HCT116 (cell line): ENCODE data around the gene SH3BGRL3. TPM values are rescaled to one million over a fixed set of nuclear protein-coding genes. Genes with fewer than 3 reads are reported as not detected.
"Not testable (repeated sequence)": the region's sequence is repeated elsewhere in the genome, so short reads cannot be mapped to it uniquely, and the experiment has no call there.

Experiments
- ATAC-seq: fragments of 200-7000 bp; cut with Tn5 transposase; 2 replicates; pipeline ENCODE4 v1.9.1; 2020; ENCODE audit warnings: mild to moderate bottlenecking, moderate library complexity
- BruUV-seq: library from RNA; stranded (reverse); fragments of 400-500 nt; replicated peaks from 2 replicates; lab custom pipeline; 2021; lab: Mats Ljungman, UMichigan
- CTCF ChIA-PET: fragments of 300-600 bp; sonication (Branson Sonifier 250); formaldehyde crosslinking; loops from one replicate; lab custom pipeline; 2021; ENCODE audit warnings: antibody characterized with exemption; lab: Charles Lee
- POLR2A ChIA-PET: fragments of 300-600, 350-600 bp; sonication (Branson Sonifier 250); formaldehyde crosslinking; loops from one replicate; lab custom pipeline; 2021; ENCODE audit warnings: antibody characterized with exemption; lab: Charles Lee
- RAD21 ChIA-PET, 2 experiments: fragments of 300-600 bp; sonication (Branson Sonifier 250); formaldehyde crosslinking; loops; one replicate each; lab custom pipeline; 2023; ENCODE audit warnings: low total read pairs in 2 of 2; ENCODE audit not compliant: uncharacterized antibody in 2 of 2, unreplicated experiment in 2 of 2, low non-redundant PET in 1 of 2; lab: Charles Lee
- DNase-seq: peaks from one replicate; pipeline ENCODE4 v3.0.0-alpha.2; 2010; ENCODE audit warnings: low read depth, low spot score
- H2AFZ ChIP-seq: fragments of 200-600 bp; shearing (Covaris generic), sonication (generic); 2 replicates; pipeline ENCODE4 v1.6.1; 2017; ENCODE audit warnings: low read depth, mixed run types, mixed read lengths, antibody characterized with exemption, low read length; ENCODE audit not compliant: poor library complexity, severe bottlenecking
- H3K27ac ChIP-seq: 2 replicates; pipeline ENCODE4 v1.5.1; 2012; ENCODE audit warnings: low read depth, low read length
- H3K27me3 ChIP-seq: fragments of 200-600 bp; sonication (generic); 2 replicates; pipeline ENCODE4 v1.6.1; 2016; ENCODE audit warnings: mixed run types, low read length, mixed read lengths; ENCODE audit not compliant: insufficient read depth
- H3K36me3 ChIP-seq, 2 experiments: fragments of 200-500 bp in 1 of 2; fragments of 200-600 bp in 1 of 2; sonication (Bioruptor generic) in 1 of 2; sonication (generic) in 1 of 2; 2 replicates each; pipeline versions ENCODE4 v1.5.1 to v1.6.1; 2014 to 2016; ENCODE audit warnings: low read length in 2 of 2, inconsistent platforms in 1 of 2, mixed read lengths in 1 of 2, mixed run types in 1 of 2; ENCODE audit not compliant: insufficient read depth in 2 of 2, control insufficient read depth in 1 of 2
- H3K4me1 ChIP-seq, 2 experiments: fragments of 200-600 bp in 1 of 2; sonication (generic) in 1 of 2; 2 replicates each; pipeline versions ENCODE4 v1.5.1 to v1.6.1; 2012 to 2017; ENCODE audit warnings: low read length in 2 of 2, inconsistent platforms in 1 of 2, mild to moderate bottlenecking in 1 of 2, mixed read lengths in 1 of 2, mixed run types in 1 of 2, moderate library complexity in 1 of 2; ENCODE audit not compliant: insufficient read depth in 2 of 2, control insufficient read depth in 1 of 2
- H3K4me2 ChIP-seq: fragments of 200-600 bp; sonication (generic); 2 replicates; pipeline ENCODE4 v1.6.1; 2017; ENCODE audit warnings: mixed run types, low read length, mixed read lengths
- H3K4me3 ChIP-seq, 2 experiments: fragments of 200-600 bp in 1 of 2; sonication (generic) in 1 of 2; replicated peaks in 1 of 2; 2 replicates each; pipeline ENCODE4 v1.5.1; 2011 to 2016; ENCODE audit warnings: low read length in 2 of 2, control low read depth in 1 of 2, low read depth in 1 of 2, mild to moderate bottlenecking in 1 of 2, mixed read lengths in 1 of 2, mixed run types in 1 of 2
- H3K79me2 ChIP-seq: fragments of 200-600 bp; sonication (generic); 2 replicates; pipeline ENCODE4 v1.6.1; 2017; ENCODE audit warnings: mild to moderate bottlenecking, mixed run types, low read length, moderate library complexity, mixed read lengths; ENCODE audit not compliant: insufficient read depth
- H3K9ac ChIP-seq: fragments of 200-600 bp; sonication (generic); 2 replicates; pipeline ENCODE4 v1.6.1; 2016; ENCODE audit warnings: low read length, mixed read lengths
- H3K9me2 ChIP-seq: fragments of 200-600 bp; sonication (generic), shearing (Covaris generic); 2 replicates; pipeline ENCODE4 v1.6.1; 2017; ENCODE audit warnings: mixed run types, mild to moderate bottlenecking, moderate library complexity; ENCODE audit not compliant: insufficient read depth
- H3K9me3 ChIP-seq, 2 experiments: fragments of 200-500 bp in 1 of 2; fragments of 200-600 bp in 1 of 2; sonication (Bioruptor generic) in 1 of 2; sonication (generic) in 1 of 2; 2 replicates each; pipeline ENCODE4 v1.6.1; 2014 to 2017; ENCODE audit warnings: low read length in 2 of 2, mixed read lengths in 2 of 2, inconsistent platforms in 1 of 2, low read depth in 1 of 2, mild to moderate bottlenecking in 1 of 2, mixed run types in 1 of 2, moderate library complexity in 1 of 2; ENCODE audit not compliant: control insufficient read depth in 1 of 2, insufficient read depth in 1 of 2
- H4K20me1 ChIP-seq: fragments of 200-600 bp; sonication (generic), shearing (Covaris generic); 2 replicates; pipeline ENCODE4 v1.6.1; 2017; ENCODE audit warnings: mixed run types, mild to moderate bottlenecking, moderate library complexity; ENCODE audit not compliant: insufficient read depth
- CBX3 ChIP-seq: IDR thresholded peaks from 2 replicates; pipeline ENCODE4 v1.6.1; 2012; ENCODE audit warnings: low read depth
- CEBPB ChIP-seq: IDR thresholded peaks from 2 replicates; pipeline ENCODE4 v1.6.1; 2012; ENCODE audit warnings: low read depth
- ELF1 ChIP-seq: IDR thresholded peaks from 2 replicates; pipeline ENCODE4 v1.6.1; 2012; ENCODE audit warnings: low read depth, borderline replicate concordance
- EZH2 ChIP-seq: fragments of 200-600 bp; sonication (generic); IDR thresholded peaks from 2 replicates; pipeline ENCODE4 v1.6.1; 2017; ENCODE audit warnings: antibody characterized with exemption, mixed run types
- FOSL1 ChIP-seq: IDR thresholded peaks from 2 replicates; pipeline ENCODE4 v1.6.1; 2012; ENCODE audit warnings: low read depth
- RAD21 ChIP-seq: IDR thresholded peaks from 2 replicates; pipeline ENCODE4 v1.6.1; 2012; ENCODE audit warnings: low read depth, mild to moderate bottlenecking
- SIN3A ChIP-seq: IDR thresholded peaks from 2 replicates; pipeline ENCODE4 v1.6.1; 2012; ENCODE audit warnings: low read depth
- TCF7L2 ChIP-seq: IDR thresholded peaks from 2 replicates; pipeline ENCODE4 v1.7.0; 2011; ENCODE audit warnings: borderline replicate concordance, inconsistent platforms; ENCODE audit not compliant: insufficient read depth, insufficient read length; ENCODE audit errors: extremely low read depth
- ZFX ChIP-seq: fragments of 450-650 bp; IDR thresholded peaks from 2 replicates; pipeline ENCODE4 v1.6.1; 2017
- ZNF274 ChIP-seq: fragments of 200-500 bp; sonication (Bioruptor generic); IDR thresholded peaks from 2 replicates; pipeline ENCODE4 v1.6.1; 2014; ENCODE audit warnings: mild to moderate bottlenecking, low read depth, low read length, inconsistent platforms
- intact Hi-C: fragments of 100-400 bp; cut with micrococcal nuclease; formaldehyde crosslinking; loops from 2 replicates; pipeline ENCODE4 v1.10.0; 2022
- total RNA-seq: library from RNA; stranded (reverse); gene quantifications from one replicate; pipeline ENCODE4 v1.2.1, GENCODE V29; 2021; ENCODE audit not compliant: unreplicated experiment
- TF ChIP-seq, protein P1 (sequence below): IDR thresholded peaks from 2 replicates; pipeline ENCODE4 v1.6.1; 2012
- TF ChIP-seq, protein P2 (sequence below), 3 experiments: fragments of 200-600 bp in 1 of 3; sonication (generic) in 1 of 3; IDR thresholded peaks in 2 of 3; conservative IDR thresholded peaks in 1 of 3; 2 replicates each; pipeline ENCODE4 v1.5.1; 2012 to 2017; ENCODE audit warnings: low read depth in 2 of 3, low read length in 2 of 3, antibody characterized with exemption in 1 of 3, borderline replicate concordance in 1 of 3, control low read depth in 1 of 3, mild to moderate bottlenecking in 1 of 3, mixed read lengths in 1 of 3, mixed run types in 1 of 3, moderate library complexity in 1 of 3; ENCODE audit not compliant: insufficient read depth in 1 of 3
- TF ChIP-seq, protein P3 (sequence below): IDR thresholded peaks from 2 replicates; pipeline ENCODE4 v1.6.1; 2012
- TF ChIP-seq, protein P4 (sequence below): IDR thresholded peaks from 2 replicates; pipeline ENCODE4 v1.6.1; 2011; ENCODE audit warnings: mild to moderate bottlenecking, low read length, moderate library complexity; ENCODE audit not compliant: insufficient replicate concordance; ENCODE audit errors: extremely low read depth

SH3BGRL3 gene
- total RNA-seq, 1 experiment from 2014 or later: 112 TPM

DNA sequence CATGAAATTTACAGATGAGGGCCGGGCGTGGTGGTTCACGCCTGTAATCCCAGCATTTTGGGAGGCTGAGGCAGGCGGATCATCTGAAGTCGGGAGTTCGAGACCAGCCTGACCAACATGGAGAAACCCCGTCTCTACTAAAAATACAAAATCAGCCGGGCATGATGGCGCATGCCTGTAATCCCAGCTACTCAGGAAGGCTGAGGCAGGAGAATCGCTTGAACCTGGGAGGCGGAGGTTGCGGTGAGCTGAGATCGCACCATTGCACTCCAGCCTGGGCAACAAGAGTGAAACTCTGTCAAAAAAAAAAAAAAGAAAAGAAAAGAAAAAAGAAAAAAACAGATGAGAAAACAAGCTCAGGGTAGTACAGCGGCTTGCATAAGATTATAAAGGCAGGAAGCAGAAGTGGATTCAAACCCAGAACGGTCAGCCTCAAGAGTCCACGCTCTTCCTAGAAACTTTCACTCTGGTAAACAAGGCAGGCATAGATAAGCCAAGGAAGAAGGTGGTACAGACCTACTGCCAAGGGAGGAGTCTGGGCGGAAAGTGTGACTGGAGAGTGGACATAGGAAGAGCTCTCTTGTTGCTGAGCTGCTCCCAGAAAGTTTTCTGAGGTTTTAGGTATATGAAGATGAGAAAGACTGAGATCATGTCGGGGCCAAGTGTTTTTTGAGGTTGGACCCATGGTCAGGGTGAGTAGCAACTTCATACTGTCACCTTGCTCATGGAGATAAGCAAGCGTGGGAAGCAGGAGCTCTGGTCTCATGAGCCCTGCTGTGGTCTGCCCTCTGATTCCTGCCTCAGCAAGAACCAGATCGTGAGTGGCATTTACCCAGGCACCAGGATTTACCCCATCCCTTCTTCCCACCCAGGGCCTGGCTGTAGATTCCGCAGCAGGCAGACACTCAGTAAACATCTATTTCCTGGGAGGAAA, 28.3 kb downstream of the SH3BGRL3 start:
- H2AFZ ChIP-seq: not testable (repeated sequence)

DNA sequence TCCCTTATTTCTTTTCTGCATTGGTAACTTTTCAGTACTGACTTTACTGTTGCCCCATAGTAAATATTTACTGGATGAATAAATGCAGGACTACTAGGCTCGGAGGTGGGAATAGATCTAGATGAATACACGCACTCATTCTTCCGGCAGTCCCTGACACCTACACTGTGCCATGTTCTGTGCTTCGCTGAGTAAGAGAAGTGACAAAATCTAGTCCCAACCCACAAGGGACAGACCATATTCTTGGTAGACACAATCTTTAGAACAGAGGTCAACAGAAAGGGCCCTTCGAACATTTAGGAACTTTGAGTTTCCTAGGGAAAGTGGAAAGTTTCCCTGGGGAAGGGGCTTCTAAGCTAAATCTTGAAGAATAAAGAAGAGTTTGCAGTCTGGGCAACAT, 34.6 kb downstream of the SH3BGRL3 start:
- no peak for ATAC-seq
- no peak for DNase-seq
- Histone ChIP-seq H3K9ac (no peak overlapping the region), H3K9me2 (no peaks in the 10 kb centered on the region), H3K27me3 (no peaks in the 10 kb centered on the region; the same call in 1 of the 2 replicates), H4K20me1 (no peaks in the 10 kb centered on the region), H3K4me3 (no peak overlapping the region), H3K27ac (no peak overlapping the region), H3K36me3 (no peaks in the 10 kb centered on the region), H3K79me2 (no peaks in the 10 kb centered on the region), H3K9me3 (no peaks in the 10 kb centered on the region), H3K4me2 (no peak overlapping the region), H3K4me1 (peaks cover 3 to 11% of the 10 kb centered on the region in 2 experiments; a peak in 3 of 4 replicates), H2AFZ (no peak overlapping the region)
- ChIA-PET POLR2A (no interaction called here), CTCF (interaction anchor here (1.7 kb wide), 1 partner anchor 30 kb away, joined by 7 read pairs; no protein-coding TSS in a partner anchor), RAD21 (no interaction called here)
- BruUV-seq: no TSS peak
- intact Hi-C loops: no loop called here
- TF ChIP-seq RAD21 (no peak), ZNF274 (no peak), FOSL1 (no peak), CBX3 (no peak), EZH2 (no peak), SIN3A (no peak), TCF7L2 (no peak), ELF1 (no peak), CEBPB (no peak), ZFX (no peak)
- TF ChIP-seq, protein P1, sequence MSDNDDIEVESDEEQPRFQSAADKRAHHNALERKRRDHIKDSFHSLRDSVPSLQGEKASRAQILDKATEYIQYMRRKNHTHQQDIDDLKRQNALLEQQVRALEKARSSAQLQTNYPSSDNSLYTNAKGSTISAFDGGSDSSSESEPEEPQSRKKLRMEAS: no peak
- TF ChIP-seq, protein P2, sequence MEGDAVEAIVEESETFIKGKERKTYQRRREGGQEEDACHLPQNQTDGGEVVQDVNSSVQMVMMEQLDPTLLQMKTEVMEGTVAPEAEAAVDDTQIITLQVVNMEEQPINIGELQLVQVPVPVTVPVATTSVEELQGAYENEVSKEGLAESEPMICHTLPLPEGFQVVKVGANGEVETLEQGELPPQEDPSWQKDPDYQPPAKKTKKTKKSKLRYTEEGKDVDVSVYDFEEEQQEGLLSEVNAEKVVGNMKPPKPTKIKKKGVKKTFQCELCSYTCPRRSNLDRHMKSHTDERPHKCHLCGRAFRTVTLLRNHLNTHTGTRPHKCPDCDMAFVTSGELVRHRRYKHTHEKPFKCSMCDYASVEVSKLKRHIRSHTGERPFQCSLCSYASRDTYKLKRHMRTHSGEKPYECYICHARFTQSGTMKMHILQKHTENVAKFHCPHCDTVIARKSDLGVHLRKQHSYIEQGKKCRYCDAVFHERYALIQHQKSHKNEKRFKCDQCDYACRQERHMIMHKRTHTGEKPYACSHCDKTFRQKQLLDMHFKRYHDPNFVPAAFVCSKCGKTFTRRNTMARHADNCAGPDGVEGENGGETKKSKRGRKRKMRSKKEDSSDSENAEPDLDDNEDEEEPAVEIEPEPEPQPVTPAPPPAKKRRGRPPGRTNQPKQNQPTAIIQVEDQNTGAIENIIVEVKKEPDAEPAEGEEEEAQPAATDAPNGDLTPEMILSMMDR (IDR thresholded peaks at IDR 0.05 in 2 of 3, conservative IDR thresholded peaks at IDR 0.05 in 1 of 3; ENCODE audit: borderline replicate concordance in 1 of 3, insufficient read depth in 1 of 3, low read depth in 2 of 3, low read length in 2 of 3): no peak
- TF ChIP-seq, protein P3, sequence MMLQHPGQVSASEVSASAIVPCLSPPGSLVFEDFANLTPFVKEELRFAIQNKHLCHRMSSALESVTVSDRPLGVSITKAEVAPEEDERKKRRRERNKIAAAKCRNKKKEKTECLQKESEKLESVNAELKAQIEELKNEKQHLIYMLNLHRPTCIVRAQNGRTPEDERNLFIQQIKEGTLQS: no peak
- TF ChIP-seq, protein P4, sequence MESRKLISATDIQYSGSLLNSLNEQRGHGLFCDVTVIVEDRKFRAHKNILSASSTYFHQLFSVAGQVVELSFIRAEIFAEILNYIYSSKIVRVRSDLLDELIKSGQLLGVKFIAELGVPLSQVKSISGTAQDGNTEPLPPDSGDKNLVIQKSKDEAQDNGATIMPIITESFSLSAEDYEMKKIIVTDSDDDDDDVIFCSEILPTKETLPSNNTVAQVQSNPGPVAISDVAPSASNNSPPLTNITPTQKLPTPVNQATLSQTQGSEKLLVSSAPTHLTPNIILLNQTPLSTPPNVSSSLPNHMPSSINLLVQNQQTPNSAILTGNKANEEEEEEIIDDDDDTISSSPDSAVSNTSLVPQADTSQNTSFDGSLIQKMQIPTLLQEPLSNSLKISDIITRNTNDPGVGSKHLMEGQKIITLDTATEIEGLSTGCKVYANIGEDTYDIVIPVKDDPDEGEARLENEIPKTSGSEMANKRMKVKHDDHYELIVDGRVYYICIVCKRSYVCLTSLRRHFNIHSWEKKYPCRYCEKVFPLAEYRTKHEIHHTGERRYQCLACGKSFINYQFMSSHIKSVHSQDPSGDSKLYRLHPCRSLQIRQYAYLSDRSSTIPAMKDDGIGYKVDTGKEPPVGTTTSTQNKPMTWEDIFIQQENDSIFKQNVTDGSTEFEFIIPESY: no peak

More for the DNA sequence above, 28.3 kb downstream of the SH3BGRL3 start:
- RAD21 ChIA-PET, POLR2A ChIA-PET, H3K36me3 ChIP-seq, H3K4me3 ChIP-seq, H3K27me3 ChIP-seq, H3K9me2 ChIP-seq, H3K9ac ChIP-seq, ATAC-seq, H3K4me2 ChIP-seq, H3K9me3 ChIP-seq, DNase-seq, intact Hi-C loops, H3K27ac ChIP-seq, H4K20me1 ChIP-seq, BruUV-seq: not testable (repeated sequence)
- CTCF ChIA-PET: interaction anchor here (1.5 to 2.7 kb wide), 3 partner anchors 22 to 83 kb away, joined by 3 to 10 read pairs (median 5); no protein-coding TSS in a partner anchor
- Histone ChIP-seq H3K79me2 (peaks cover 12% of the 10 kb centered on the region), H3K4me1 (peaks cover 4 to 29% of the 10 kb centered on the region in 2 experiments; a peak in 3 of 4 replicates)
